GM12872 (cell line): ENCODE results near the gene TMPRSS6.

Experiments
- TF ChIP-seq, protein P1 (sequence below): IDR thresholded peaks from 3 replicates; pipeline ENCODE4 v1.5.1; 2011; ENCODE audit warnings: low read depth, mild to moderate bottlenecking, low read length, moderate library complexity; ENCODE audit not compliant: insufficient read depth

Gene TMPRSS6

DNA sequence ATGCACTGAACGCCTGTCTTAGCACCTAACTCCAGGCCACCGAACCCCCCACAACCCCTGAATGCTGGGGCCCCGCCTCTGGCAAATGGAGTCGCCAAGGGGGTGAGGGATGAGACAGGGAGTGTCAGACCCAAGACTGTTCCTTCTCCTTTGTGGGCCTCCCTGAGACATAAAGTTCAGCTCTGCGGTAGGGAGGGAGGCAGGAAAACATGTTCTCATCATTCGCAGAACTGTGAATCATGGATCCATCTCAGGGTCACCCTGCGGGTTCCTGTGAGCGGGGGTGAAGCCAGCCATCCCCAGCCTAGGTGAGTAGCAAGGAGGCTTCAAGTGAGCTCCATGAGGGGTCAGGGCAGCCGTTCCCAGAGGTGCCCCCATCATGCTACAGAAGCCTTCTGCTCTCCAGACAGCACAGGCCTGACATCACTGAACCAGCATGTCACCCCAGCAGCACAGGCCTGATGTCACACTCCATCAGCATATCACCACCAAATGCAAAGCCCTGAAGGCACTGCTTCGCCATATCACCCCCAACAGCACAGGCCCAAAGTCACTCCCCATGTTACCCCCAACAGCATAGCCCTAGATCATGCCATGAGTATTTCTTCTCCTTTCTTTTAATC lies 27.2 kb downstream of the TMPRSS6 start:
- TF ChIP-seq, protein P1, sequence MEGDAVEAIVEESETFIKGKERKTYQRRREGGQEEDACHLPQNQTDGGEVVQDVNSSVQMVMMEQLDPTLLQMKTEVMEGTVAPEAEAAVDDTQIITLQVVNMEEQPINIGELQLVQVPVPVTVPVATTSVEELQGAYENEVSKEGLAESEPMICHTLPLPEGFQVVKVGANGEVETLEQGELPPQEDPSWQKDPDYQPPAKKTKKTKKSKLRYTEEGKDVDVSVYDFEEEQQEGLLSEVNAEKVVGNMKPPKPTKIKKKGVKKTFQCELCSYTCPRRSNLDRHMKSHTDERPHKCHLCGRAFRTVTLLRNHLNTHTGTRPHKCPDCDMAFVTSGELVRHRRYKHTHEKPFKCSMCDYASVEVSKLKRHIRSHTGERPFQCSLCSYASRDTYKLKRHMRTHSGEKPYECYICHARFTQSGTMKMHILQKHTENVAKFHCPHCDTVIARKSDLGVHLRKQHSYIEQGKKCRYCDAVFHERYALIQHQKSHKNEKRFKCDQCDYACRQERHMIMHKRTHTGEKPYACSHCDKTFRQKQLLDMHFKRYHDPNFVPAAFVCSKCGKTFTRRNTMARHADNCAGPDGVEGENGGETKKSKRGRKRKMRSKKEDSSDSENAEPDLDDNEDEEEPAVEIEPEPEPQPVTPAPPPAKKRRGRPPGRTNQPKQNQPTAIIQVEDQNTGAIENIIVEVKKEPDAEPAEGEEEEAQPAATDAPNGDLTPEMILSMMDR: no peak

DNA sequence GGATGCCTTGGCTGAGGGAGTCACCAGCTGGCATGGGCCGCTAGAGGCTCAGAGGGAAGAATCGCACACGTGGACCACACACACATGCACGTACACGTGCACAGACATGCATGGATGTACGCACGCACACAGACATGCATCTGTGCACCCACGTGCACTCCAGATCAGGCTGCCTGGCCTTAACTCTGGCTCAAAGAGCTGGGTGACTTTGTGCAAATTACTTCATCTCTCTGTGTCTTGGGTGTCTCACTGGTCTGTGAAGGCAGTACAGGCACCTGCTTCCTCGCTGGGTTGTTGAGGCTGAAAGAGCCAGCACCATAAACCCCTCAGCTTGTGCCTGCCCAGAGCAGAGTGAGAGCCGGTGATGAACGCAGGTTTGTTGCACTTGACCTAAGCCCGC lies 28.7 kb downstream of the TMPRSS6 start:
- TF ChIP-seq, protein P1: no peak

DNA sequence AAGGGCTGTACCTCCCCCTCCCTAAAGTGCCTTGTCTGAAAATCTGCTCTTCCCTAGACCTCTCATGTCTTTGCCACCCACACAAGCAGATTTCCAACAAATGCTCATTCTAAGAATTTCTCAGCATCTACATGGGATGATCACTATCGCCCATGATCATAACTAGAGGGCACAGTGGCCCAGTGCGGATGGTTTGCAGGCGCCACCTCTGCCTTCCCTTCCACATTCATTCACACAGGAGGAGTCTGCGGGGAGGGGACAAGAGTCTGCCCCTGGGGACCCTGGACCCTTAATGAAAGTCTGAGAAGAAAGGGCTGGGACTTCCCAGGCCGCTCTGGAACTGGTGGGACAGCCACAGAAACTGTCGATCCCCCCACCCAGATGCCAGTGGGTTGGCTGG lies 29.1 kb downstream of the TMPRSS6 start:
- TF ChIP-seq, protein P1: no peak

DNA sequence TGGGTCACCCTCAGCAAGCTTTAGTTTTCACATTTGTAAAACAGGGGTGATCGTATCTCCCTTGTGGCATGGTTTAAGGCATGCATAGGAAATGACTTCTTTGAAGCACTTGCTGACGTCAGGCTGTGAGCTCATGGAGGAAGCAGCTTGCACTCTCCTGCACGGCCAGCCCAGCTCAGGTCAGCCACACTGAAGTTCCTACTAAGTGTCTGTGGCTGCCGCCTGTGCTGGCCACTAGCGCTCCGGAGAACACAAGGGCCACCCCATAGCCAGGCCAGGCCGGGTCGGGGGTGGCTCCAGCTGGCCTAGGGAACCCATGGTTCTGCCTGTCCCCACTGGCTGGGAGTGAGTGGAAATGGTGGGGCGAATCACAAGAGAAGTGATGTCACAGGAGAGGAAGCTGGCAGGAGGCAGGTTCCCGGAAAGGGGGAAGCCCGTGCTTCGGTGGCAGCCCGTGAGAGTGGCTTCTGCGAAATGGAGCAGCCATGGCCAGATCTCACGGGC lies 29.8 kb downstream of the TMPRSS6 start:
- TF ChIP-seq, protein P1: no peak

DNA sequence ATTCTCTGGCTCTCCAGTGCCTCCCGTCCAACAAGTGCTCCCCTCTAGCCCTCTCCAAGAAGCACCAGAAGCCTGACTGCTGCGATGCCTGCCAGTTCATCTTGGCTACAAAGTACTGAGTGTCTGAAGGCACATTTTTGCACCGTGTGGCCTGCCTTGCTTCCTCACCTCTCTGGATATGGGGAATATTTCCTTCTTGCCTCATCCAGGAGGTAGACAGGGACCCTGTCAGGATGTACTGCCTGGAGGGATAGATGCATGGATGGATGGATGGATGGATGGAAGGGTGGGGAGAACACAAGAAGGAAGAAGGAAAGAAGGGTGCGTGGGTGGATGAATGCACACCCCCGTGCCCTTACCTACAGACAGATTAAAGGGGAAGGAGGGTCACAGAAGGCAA lies 30.4 kb downstream of the TMPRSS6 start:
- TF ChIP-seq, protein P1: no peak

DNA sequence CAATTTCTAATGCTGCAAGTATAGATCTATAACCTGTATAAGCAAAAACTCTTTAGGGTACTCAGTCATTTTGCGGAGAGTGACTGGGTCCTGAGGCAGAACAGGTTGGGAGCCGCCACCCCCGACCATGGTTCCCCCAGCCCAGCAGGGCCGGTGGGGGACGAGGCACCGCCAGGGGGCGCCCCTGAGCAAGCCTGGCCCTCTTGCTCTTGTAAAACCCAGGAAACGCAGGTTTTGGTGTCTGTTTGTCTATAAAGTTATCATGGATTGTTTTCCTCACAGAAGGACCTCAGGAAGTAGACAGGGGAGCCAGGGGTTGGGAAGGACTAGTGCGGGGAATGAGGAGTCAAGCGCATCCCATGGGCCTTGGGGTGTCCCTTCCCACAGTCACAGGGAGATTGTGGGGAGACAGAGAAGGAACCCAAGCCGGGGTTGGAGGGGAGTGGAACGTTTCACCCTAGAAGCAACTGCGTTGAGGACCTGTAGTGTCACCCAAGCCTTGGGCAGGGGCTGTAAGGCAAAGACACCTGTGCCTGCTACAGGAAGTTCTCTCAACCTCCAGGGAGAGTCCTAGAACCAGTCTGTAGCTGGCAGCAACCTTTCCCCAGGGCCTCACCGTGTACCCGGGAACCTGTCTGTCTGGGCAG lies 31.6 kb downstream of the TMPRSS6 start:
- TF ChIP-seq, protein P1: peak; percentile 97

DNA sequence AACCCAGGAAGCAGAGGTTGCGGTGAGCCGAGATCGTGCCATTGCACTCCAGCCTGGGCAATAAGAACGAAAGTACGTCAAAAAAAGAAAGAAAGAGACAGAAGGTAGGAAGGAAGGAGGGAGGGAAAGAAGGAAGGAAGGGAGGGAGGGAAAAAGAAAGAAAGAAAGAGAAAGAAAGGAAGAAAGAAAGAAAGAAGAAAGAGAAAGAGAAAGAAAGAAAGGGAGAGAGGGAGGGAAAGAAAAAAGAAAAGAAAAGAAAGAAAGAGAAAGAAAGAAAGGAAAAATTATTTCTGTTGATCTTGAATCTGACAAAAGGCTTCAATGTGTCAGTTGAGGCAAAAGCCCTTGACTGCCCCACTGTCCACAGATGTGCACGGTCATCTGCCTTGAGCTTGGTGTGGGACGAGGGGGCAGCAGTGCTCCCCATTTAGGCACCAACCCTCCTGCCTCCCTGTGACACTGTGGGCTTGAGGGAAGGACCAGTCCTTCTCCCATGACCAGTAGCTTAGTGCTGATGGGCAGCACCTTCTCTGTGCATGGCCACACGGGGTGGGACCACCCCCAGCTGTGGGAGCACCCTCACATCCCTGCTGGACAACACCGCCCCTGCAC lies 33.6 kb downstream of the TMPRSS6 start:
- TF ChIP-seq, protein P1: no peak
